ENCODE results near the gene MAN2A2. TPM values are rescaled to one million over a fixed set of nuclear protein-coding genes. Genes with fewer than 3 reads are reported as not detected.
A peak's percentile ranks its signal among the peaks of the same experiment; 100 is the strongest.

Gene MAN2A2
- total RNA-seq, 4 donors from 2014 or later, result 32.9 to 90.3 (median 66.4) TPM

DNA sequence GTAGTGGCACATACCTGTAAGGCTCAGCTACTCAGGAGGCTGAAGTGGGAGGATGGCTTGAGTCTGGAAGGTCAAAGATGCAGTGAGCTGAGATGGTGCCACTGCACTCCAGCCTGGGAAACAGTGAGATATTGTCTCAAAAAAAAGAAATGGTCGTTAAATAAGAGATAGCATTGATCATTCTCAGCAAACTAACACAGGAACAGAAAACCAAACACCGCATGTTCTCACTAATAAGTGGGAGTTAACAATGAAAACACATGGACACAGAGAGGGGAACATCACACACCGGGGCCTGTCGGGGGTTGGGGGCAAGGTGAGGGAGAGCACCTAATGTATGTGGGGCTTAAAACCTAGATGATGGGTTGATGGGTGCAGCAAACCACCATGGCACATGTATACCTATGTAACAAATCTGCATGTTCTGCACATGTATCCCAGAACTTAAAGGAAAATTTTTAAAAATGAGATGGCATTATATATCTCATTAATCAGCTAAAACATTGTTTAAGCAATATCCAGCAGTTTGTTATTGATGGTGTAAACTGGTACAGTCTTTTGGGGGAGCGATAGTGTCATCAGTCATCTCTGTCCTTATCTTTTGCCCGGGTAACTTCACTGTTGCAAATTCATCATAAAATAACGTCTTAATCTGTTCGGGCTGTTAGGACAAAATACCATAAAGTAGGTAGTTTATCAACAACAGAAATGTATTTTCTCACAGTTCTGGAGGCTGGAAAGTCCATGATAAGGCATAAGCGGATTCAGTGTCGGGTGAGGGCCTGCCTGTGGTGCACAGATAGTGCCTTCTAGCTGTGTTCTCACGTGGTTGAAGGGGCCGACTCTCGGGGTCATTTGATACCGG, 1.7 kb upstream of the MAN2A2 start:
- no peak for ATAC-seq (ENCODE audit: low FRiP score)
- TF ChIP-seq, protein P1, sequence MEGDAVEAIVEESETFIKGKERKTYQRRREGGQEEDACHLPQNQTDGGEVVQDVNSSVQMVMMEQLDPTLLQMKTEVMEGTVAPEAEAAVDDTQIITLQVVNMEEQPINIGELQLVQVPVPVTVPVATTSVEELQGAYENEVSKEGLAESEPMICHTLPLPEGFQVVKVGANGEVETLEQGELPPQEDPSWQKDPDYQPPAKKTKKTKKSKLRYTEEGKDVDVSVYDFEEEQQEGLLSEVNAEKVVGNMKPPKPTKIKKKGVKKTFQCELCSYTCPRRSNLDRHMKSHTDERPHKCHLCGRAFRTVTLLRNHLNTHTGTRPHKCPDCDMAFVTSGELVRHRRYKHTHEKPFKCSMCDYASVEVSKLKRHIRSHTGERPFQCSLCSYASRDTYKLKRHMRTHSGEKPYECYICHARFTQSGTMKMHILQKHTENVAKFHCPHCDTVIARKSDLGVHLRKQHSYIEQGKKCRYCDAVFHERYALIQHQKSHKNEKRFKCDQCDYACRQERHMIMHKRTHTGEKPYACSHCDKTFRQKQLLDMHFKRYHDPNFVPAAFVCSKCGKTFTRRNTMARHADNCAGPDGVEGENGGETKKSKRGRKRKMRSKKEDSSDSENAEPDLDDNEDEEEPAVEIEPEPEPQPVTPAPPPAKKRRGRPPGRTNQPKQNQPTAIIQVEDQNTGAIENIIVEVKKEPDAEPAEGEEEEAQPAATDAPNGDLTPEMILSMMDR (IDR thresholded peaks at IDR 0.05), result no peak
- DNase-seq (ENCODE audit: low spot score), result no peak

DNA sequence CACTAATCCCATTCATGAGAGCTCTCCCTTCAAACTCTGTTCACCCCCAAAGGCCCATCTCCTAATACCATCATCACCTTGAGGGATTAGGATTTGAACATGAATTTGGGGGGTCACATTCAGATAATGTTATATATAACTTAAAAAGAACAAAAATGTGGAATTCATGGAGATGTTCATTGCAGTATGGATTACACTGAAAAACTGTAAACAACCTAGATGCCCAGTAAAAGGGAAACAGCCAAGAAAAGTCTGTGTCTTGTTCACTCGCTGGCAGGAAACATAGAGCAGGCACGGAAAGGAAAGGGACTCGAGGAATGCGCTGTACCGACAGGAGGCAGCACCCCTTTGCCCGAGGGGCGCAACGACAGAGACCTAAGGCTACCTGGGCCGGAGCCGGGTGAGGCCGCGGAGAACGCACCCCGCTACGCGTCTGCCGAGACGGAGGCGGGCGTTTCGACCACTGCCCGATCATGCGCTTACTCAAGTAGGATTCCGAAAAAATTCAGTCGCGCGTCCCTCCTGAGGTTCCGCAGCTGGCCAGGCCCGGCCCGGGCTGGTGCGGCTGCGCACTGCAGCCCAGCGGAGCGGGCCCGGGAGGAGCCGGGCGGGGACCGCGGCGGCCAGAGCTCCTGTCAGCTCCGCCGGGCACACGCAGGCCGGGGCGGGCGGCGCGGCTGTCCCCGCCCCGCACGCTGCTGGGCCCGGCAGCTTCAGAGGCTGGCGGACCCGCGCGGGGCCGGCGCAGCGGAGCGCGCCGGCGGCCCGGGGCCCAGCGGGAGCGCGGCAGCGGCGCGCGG, 862 bp upstream of the MAN2A2 start:
- peak; percentile 86 for ATAC-seq (ENCODE audit: low FRiP score)
- no peak for DNase-seq (ENCODE audit: low spot score)
- TF ChIP-seq, protein P1 (IDR thresholded peaks at IDR 0.05), result no peak

DNA sequence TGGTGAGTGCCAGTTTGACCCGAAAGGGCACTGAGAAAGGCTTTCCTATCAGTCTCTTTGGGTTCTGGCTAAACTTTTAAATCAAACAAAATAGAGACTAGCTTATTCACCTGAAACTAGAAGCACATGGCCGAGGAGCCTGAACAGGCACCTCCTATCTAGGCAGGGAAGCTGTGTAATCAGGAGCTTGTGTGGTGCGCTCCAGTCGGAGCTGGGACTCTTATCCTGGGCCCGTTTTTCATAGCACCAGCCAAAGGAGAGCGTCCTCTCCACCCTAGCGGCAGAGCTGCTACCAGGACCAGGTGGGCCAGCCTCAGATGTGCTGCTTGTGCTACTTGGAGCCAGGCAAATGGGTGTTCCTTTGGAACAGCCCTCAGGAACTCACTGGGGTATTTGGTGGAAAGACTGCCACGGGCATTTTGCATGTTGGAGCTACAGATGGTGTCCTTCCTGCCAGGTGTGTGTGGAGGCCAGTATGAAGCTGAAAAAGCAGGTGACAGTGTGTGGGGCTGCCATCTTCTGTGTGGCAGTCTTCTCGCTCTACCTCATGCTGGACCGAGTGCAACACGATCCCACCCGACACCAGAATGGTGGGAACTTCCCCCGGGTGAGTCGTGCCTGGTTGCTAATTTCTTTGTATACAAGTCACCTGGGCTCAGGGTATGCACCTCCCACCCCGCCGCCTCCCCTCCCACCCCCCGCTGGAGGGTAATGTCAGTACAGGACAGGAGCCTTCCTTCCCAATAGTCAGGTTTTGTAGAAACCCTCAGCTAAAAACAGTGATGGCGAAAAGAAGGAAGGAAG, 833 bp downstream of the MAN2A2 start:
- no peak for DNase-seq (ENCODE audit: low spot score)
- TF ChIP-seq, protein P1 (IDR thresholded peaks at IDR 0.05), result no peak
- no peak for ATAC-seq (ENCODE audit: low FRiP score)

DNA sequence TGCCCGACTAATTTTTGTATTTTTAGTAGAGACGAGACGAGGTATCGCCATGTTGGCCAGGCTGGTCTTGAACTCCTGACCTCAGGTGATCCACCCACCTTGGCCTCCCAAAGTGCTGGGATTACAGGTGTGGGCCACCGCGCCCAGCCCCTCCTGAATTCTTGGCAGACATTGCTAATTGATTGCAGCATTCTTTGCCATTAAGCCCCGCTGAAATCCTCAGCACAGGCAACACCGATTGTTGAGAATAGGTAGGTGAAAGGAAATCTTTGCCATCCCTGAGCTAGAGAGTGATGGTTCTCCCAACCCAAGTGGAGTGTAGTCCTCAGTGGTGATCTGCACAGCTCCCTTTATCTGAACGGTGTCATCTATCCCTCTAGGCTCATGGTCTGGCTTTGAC, 1.6 kb downstream of the MAN2A2 start:
- ATAC-seq (ENCODE audit: low FRiP score), result no peak
- DNase-seq (ENCODE audit: low spot score), result no peak

DNA sequence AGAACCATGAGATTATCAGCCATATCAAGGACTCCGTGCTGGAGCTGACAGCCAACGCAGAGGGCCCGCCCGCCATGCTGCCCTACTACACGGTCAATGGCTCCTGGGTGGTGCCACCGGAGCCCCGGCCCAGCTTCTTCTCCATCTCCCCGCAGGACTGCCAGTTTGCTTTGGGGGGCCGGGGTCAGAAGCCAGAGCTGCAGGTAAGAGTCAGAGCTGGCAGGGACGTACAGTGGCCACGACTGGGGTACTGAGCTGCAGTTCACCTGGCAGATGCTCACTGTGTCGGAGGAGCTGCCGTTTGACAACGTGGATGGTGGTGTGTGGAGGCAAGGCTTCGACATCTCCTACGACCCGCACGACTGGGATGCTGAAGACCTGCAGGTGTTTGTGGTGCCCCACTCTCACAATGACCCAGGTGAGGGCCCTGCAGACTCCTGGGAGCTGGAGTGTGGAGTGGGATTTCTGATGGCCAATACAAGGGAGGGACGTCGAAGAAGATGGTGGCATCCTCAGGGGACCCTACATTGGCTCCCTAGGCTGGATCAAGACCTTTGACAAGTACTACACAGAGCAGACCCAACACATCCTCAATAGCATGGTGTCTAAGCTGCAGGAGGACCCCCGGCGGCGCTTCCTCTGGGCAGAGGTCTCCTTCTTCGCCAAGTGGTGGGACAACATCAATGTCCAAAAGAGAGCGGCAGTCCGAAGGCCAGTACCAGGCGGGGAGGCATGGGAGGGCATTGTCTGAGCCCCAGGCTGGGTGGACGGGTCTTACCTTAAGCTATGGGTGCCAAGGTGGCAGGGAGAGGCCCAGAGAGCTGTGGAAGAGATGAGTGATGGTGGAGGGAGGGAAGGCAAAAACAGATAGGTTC, 2.4 kb downstream of the MAN2A2 start:
- no peak for ATAC-seq (ENCODE audit: low FRiP score)
- TF ChIP-seq, protein P1 (IDR thresholded peaks at IDR 0.05), result no peak
- DNase-seq (ENCODE audit: low spot score), result no peak

More for the DNA sequence above, 1.6 kb downstream of the MAN2A2 start:
- TF ChIP-seq, protein P1 (IDR thresholded peaks at IDR 0.05), result no peak
